IMR-90 (cell line): Measurements from ENCODE around the gene NUDT1.

ENCODE experiments used
- CTCF ChIP-seq: conservative IDR thresholded peaks from 2 replicates; pipeline ENCODE4 v1.5.1; 2012; ENCODE audit warnings: mild to moderate bottlenecking, low read depth, low read length, improper control_type of control experiment
- SMC3 ChIP-seq: fragments of 150-350 bp; IDR thresholded peaks from 2 replicates; pipeline ENCODE4 v1.6.1; 2016; ENCODE audit warnings: low read depth, mild to moderate bottlenecking, antibody characterized with exemption, low read length, moderate library complexity

DNA sequence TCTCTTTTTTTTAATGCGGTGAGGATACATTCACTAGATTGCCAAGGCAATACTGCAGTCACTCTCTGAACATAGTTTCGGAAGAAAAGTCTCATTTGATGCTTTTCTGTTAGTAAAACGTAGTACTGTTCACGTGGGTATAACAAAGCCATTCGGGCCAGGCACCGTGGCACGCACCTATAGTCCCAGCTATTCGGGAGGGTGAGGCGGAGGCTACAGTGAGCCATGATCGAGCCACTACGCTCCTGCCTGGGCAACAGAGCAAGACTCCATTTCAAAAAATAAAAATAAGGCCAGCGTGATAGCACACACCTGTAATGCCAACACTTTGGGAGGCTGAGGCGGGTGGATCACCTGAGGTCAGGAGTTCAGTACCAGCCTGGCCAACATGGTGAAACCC lies 47.6 kb downstream of the NUDT1 start:
- TF ChIP-seq CTCF = no peak
- no peak for TF ChIP-seq SMC3
